Stimulated activated CD4-positive, alpha-beta T cell treated with anti-CD3 and anti-CD28 coated beads, TNF-alpha, amount 100 ng/mL, for 1 hour (primary cell): Measurements from ENCODE around the gene DAB2.
"Not testable (repeated sequence)": the region's sequence is repeated elsewhere in the genome, so short reads cannot be mapped to it uniquely, and the experiment has no call there.

Experiments
- DNase-seq, 3 donors: peaks; one replicate each; pipeline ENCODE4 v3.0.0-alpha.2; 2020; ENCODE audit warnings: low read depth in 3 of 3, low spot score in 1 of 3

DAB2 gene

DNA sequence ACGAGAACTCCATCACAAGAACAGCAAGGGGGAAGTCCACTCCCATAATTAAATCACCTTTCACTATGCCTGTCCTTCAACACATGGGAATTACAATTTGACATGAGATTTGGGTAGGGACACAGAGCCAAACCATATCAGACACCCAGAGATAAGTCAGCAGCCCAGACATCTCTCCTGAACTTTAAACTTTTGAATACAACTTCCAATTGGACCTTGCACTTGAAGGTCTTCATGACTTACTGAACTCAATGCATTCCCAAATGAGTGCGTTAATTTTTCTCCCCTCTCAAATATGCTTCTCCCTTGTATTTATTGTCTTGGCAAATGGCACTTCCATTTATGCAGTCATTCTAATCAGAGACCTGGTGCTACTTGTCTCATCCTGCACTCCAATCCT is 72.6 kb downstream of the DAB2 start:
- no peak for DNase-seq

DNA sequence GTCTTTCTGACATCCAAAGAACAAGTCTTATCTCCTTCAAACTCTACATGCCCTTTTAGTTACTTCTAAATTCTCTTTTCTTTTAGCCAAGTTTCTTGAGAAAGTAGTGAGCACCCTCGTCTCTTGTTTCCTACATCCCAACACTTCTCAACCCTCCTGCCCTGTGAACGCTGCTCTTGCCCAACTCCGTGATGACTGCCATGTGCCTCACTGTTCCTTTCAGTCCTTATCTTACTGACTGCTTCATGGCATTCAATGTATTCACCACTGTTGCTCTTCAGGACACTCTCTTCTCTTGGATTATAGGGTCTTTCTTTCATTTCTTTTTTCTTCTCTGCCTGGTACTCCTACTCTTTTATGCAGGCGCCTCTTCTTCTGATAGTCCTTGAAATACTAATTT is 75.3 kb downstream of the DAB2 start:
- DNase-seq = no peak

DNA sequence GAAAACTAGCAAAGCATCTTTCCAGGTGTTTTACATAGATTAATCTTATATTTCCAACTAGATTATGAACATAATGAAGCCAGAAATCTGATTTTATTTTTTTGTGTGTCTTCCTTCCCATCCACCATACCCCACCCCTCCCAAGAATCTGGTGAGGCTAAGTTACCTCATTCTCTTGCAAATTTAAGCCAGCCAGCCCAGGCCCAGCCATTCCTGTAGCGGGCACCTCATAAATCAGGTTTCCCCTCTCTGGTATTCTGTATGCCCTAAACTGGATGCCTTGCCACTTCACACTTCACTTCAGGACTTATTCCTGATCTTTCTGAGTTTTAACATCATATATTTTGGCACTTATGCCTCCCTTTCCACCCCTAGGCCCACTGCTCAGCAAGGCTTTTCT is 82.3 kb downstream of the DAB2 start:
- no peak for DNase-seq

- no peak for DNase-seq
Observed at GRCh38 chr5:39341896-39342295, 82.9 kb downstream of the DAB2 start.

DNA sequence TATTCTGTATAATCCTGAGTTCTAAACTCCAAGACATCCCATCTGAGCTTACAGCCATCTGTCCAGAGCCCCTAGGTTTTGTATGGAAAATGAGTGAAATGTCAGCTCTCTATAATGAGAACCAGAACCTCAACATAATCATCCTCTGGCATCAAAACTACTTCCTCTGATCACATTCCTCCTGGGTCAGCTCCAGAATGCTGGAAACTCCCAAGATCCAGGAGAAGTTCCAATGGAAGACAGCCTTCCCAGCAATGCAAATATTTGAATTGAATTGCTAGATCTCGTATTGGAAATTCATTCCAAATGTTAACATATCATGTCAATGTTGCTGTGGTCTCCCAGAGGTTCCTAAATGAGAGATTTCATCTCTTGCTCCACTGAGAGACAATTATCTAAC is 84.3 kb downstream of the DAB2 start:
- no peak for DNase-seq

DNA sequence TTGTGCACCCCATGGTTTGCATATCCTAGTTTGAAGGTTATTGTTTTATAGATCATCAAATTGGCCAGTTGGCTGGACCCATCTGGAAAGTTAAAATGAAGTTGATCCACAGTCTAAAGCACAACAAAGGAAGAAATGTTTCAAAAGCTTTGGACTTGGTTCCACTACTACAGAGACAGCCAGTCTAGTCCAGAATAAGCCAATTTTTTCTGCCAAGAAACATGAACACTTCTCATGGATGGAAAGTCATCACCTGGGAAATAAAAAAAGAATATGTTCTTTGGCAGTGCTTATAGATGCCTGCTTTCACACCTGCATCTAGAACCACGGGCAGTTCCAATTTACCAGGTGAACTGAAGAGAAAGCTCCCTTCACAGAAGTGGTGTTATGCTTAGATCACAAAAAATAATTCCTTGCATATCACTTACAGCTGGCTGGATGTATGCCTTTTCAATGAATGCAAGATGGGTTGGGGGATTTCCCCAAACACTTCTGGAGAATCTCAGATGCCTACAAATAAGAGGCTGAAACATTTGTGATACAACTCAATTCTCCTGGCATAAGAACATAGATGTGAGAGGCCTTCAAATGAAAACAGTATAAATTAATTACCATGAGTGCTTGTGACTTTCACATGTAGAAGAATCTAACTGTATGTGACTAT is 87.4 kb downstream of the DAB2 start:
- no peak for DNase-seq

GRCh38 chr5:39334296-39334695 is 90.5 kb downstream of the DAB2 start:
- not testable (repeated sequence) for DNase-seq

DNA sequence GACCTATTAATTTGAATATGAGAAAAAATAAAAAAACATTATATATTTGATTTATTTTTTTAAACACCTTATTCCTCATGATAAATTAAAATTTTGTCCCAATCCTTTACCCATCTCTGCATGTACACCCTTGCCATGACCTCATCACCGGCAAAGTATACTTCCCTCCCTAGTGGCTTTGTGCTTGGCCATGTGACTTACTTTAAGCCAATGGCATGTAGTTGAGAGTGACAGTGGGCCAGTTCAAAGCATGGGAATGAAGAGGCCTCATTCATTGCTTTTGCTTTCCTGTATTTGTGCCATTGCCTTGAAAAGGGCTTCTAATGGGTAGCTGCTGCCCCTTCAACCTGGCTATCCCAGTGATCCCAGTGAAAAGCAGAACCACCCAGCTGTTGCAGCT is 91.7 kb downstream of the DAB2 start:
- DNase-seq = no peak

DNA sequence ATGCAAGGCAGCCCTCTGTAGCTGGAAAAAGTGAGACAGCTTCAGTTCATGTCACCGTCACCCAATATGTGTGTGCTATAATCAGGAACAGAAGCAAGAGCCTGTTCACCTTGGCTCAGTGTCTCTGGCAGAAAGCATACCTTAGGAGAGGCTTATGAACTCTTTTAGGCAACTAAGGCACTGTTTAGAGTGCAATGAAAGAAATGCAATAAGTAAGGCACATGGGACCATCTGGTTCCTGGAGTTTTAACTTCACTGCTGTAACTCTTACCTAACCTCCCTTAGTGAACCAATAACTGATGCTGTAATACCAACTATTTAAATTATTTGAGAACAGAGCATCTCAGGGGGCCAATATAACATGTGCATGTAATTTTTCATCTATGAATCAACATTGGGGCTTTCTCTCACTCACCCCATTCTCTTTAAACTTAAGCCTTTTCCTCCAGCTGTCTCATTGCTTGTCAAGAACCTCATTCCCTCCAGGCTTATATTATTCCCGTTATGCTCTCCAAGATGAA is 92.9 kb downstream of the DAB2 start:
- DNase-seq = no peak

DNA sequence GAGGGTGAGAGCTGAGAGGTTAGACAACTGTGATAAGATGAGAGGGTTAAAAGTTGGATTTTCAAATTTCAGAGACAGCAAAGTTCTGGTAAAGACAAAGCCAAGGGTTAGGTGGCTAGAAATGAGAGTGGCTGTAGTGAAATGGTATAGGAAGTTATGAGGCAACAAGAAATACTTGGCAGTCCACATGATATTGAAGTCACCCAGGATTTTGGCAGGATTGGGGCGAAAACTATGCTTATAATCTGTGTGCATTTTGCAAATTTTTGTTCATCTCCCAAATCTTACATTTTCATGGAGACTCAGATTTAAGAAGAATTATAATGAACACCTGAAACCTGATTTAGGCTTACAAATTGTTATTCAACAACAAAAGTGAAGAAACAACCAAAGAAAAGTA is 96.0 kb downstream of the DAB2 start:
- DNase-seq = no peak

DNA sequence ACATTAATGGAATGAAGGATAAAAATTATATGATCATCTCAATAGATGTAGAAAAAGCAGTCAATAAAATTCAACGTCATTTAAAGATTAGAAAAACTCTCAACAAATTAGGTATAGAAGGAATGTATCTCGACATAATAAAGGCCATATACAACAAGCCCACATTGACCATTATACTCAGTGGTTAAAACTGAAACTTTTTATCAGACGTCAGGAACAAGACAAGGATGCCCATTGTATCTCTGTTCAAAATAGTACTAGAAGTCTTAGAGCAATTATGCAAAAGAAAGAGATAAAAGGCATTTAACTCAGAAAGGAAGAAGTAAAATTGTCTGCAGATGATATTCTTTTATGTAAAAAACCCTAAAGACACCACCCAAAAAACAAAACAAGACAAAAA is 101.2 kb downstream of the DAB2 start:
- DNase-seq = no peak
